GM23338 (cell line): Measurements from ENCODE around the gene DAND5. TPM values are rescaled to one million over a fixed set of nuclear protein-coding genes. Genes with fewer than 3 reads are reported as not detected.

ENCODE experiments used
- ATAC-seq: fragments of 200-7000 bp; cut with Tn5 transposase; 3 replicates; pipeline ENCODE4 v1.9.1; 2020
- DNase-seq: peaks from one replicate; pipeline ENCODE4 v3.0.0-alpha.2; 2015; ENCODE audit warnings: low spot score
- H2AFZ ChIP-seq: fragments of 200-600 bp; sonication (generic); 2 replicates; pipeline ENCODE4 v1.8.0; 2016; ENCODE audit warnings: antibody characterized with exemption, mild to moderate bottlenecking, moderate library complexity
- H3F3A ChIP-seq: fragments of 200-600 bp; sonication (generic); replicated peaks from 2 replicates; pipeline ENCODE4 v1.8.0; 2017; ENCODE audit warnings: antibody characterized with exemption, mixed run types, low read depth
- H3K27ac ChIP-seq: fragments of 200-600 bp; sonication (generic); 2 replicates; pipeline ENCODE4 v1.6.1; 2016; ENCODE audit warnings: low read depth
- H3K27me3 ChIP-seq: fragments of 200-600 bp; sonication (generic); 2 replicates; pipeline ENCODE4 v1.8.0; 2016; ENCODE audit warnings: mild to moderate bottlenecking, mixed run types, moderate library complexity; ENCODE audit not compliant: insufficient read depth
- H3K36me3 ChIP-seq: fragments of 200-600 bp; sonication (generic); 2 replicates; pipeline ENCODE4 v1.8.0; 2016; ENCODE audit warnings: mild to moderate bottlenecking; ENCODE audit not compliant: insufficient read depth
- H3K4me1 ChIP-seq: fragments of 200-600 bp; sonication (generic); 2 replicates; pipeline ENCODE4 v1.8.0; 2016; ENCODE audit warnings: mild to moderate bottlenecking, moderate library complexity; ENCODE audit not compliant: insufficient read depth
- H3K4me2 ChIP-seq: fragments of 200-600 bp; sonication (generic); 2 replicates; pipeline ENCODE4 v1.7.1; 2017; ENCODE audit warnings: mixed run types
- H3K4me3 ChIP-seq: fragments of 200-600 bp; sonication (generic); 2 replicates; pipeline ENCODE4 v1.6.1; 2016; ENCODE audit warnings: mixed run types
- H3K79me2 ChIP-seq: fragments of 200-600 bp; sonication (generic); replicated peaks from 2 replicates; pipeline ENCODE4 v1.8.0; 2017; ENCODE audit warnings: mild to moderate bottlenecking; ENCODE audit not compliant: insufficient read depth
- H3K9me2 ChIP-seq: fragments of 200-600 bp; sonication (generic); 2 replicates; pipeline ENCODE4 v1.8.0; 2017; ENCODE audit not compliant: insufficient read depth
- H4K20me1 ChIP-seq: fragments of 200-600 bp; sonication (generic); replicated peaks from 2 replicates; pipeline ENCODE4 v1.8.0; 2017; ENCODE audit warnings: mild to moderate bottlenecking; ENCODE audit not compliant: insufficient read depth
- H3K27ac Mint-ChIP-seq: 2 replicates; pipeline ENCODE4 v1.8.0; 2020; ENCODE audit warnings: inconsistent platforms, mild to moderate bottlenecking, moderate library complexity, mixed read lengths
- H3K27me3 Mint-ChIP-seq: 3 replicates; pipeline ENCODE4 v1.8.0; 2022; ENCODE audit warnings: low read depth, mild to moderate bottlenecking, moderate library complexity, mixed read lengths, inconsistent platforms; ENCODE audit not compliant: insufficient read depth, poor library complexity
- H3K36me3 Mint-ChIP-seq: 3 replicates; pipeline ENCODE4 v1.8.0; 2021; ENCODE audit warnings: low read depth, mild to moderate bottlenecking, inconsistent platforms, moderate library complexity, mixed read lengths
- H3K4me1 Mint-ChIP-seq: 3 replicates; pipeline ENCODE4 v1.8.0; 2020; ENCODE audit warnings: mild to moderate bottlenecking, inconsistent platforms, mixed read lengths
- H3K4me3 Mint-ChIP-seq: 3 replicates; pipeline ENCODE4 v1.8.0; 2021; ENCODE audit warnings: moderate library complexity, mild to moderate bottlenecking, inconsistent platforms, mixed read lengths
- H3K9me3 Mint-ChIP-seq: 3 replicates; pipeline ENCODE4 v1.8.0; 2020; ENCODE audit warnings: moderate library complexity, mild to moderate bottlenecking, inconsistent platforms, mixed read lengths
- CREB1 ChIP-seq: fragments of 250-450 bp; sonication (Bioruptor Pico); IDR thresholded peaks from 2 replicates; pipeline ENCODE4 v1.5.0; 2020; ENCODE audit warnings: low read depth, mild to moderate bottlenecking, moderate library complexity
- CTCF ChIP-seq, 2 experiments: fragments of 200-600 bp in 1 of 2; sonication (generic) in 1 of 2; conservative IDR thresholded peaks; 2 replicates each; pipeline versions ENCODE4 v1.5.1 to v1.6.1; 2016 to 2017; ENCODE audit warnings: antibody characterized with exemption in 2 of 2, low read depth in 2 of 2, mild to moderate bottlenecking in 2 of 2, moderate library complexity in 1 of 2
- EZH2 ChIP-seq: fragments of 200-600 bp; sonication (generic); IDR thresholded peaks from one replicate; pipeline ENCODE4 v1.8.0; 2017; ENCODE audit warnings: antibody characterized with exemption, mild to moderate bottlenecking, low read depth; ENCODE audit not compliant: unreplicated experiment
- EZH2phosphoT487 ChIP-seq: fragments of 200-600 bp; sonication (generic); IDR thresholded peaks from one replicate; pipeline ENCODE4 v1.8.1; 2018; ENCODE audit warnings: antibody characterized with exemption; ENCODE audit not compliant: unreplicated experiment
- JUNB ChIP-seq: IDR thresholded peaks from one replicate; pipeline ENCODE4 v1.6.1; 2016; ENCODE audit warnings: antibody characterized with exemption; ENCODE audit not compliant: unreplicated experiment
- NANOG ChIP-seq: IDR thresholded peaks from 2 replicates; pipeline ENCODE4 v1.6.1; 2016; ENCODE audit warnings: antibody characterized with exemption, borderline replicate concordance
- POLR2AphosphoS5 ChIP-seq: IDR thresholded peaks from 2 replicates; pipeline ENCODE4 v1.6.1; 2016; ENCODE audit warnings: antibody characterized with exemption, low read depth
- STAT1 ChIP-seq: IDR thresholded peaks from one replicate; pipeline ENCODE4 v1.6.1; 2016; ENCODE audit warnings: antibody characterized with exemption; ENCODE audit not compliant: unreplicated experiment
- ZNF114 ChIP-seq: fragments of 250-450 bp; sonication (Bioruptor Pico); IDR thresholded peaks from 2 replicates; pipeline ENCODE4 v1.5.0; 2020; ENCODE audit warnings: mild to moderate bottlenecking, moderate library complexity
- ZNF331 ChIP-seq: fragments of 250-450 bp; sonication (Bioruptor Pico); IDR thresholded peaks from 2 replicates; pipeline ENCODE4 v1.5.0; 2020; ENCODE audit warnings: low read depth, mild to moderate bottlenecking, moderate library complexity
- polyA plus RNA-seq: library from polyadenylated mRNA; unstranded; fragments of >200 nt; fragmentation: Nextera tagmentation; extraction: Ambion mirVana; gene quantifications from 2 replicates; pipeline ENCODE4 v1.2.1, GENCODE V29; 2016
- total RNA-seq: library from RNA; depleted of rRNA; stranded (reverse); fragments of >200 nt; shearing (Covaris generic); gene quantifications from 2 replicates; pipeline ENCODE4 v1.2.3, GENCODE V29; 2014
- TF ChIP-seq, protein P1 (sequence below): IDR thresholded peaks from one replicate; pipeline ENCODE4 v1.6.1; 2018; ENCODE audit warnings: antibody characterized with exemption; ENCODE audit not compliant: unreplicated experiment
- TF ChIP-seq, protein P2 (sequence below): IDR thresholded peaks from 2 replicates; pipeline ENCODE4 v1.6.1; 2016; ENCODE audit warnings: antibody characterized with exemption
- TF ChIP-seq, protein P3 (sequence below): fragments of 250-450 bp; sonication (Bioruptor Pico); IDR thresholded peaks from 2 replicates; pipeline ENCODE4 v1.5.0; 2020; ENCODE audit warnings: mild to moderate bottlenecking, moderate library complexity

DAND5 gene
- total and polyA plus RNA-seq, 2 experiments from 2014 or later = 0.18 to 0.28 TPM

- Mint-ChIP-seq H3K27ac (no peak overlapping the region), H3K4me1 (peaks cover 2% of the 10 kb centered on the region; the same call in 1 of the 3 replicates), H3K27me3 (peaks cover 68% of the 10 kb centered on the region), H3K4me3 (no peak overlapping the region), H3K9me3 (no peaks in the 10 kb centered on the region), H3K36me3 (no peaks in the 10 kb centered on the region; the same call in 2 of the 3 replicates)
- Histone ChIP-seq H3K27ac (no peak overlapping the region), H4K20me1 (no peaks in the 10 kb centered on the region; the same call in 1 of the 2 replicates), H3K9me2 (no peaks in the 10 kb centered on the region), H3F3A (no peaks in the 10 kb centered on the region), H3K27me3 (peaks cover 86% of the 10 kb centered on the region), H2AFZ (no peak overlapping the region), H3K4me3 (no peak overlapping the region), H3K36me3 (no peaks in the 10 kb centered on the region), H3K4me2 (no peak overlapping the region), H3K79me2 (no peaks in the 10 kb centered on the region), H3K4me1 (no peaks in the 10 kb centered on the region)
- DNase-seq = no peak
- ATAC-seq = no peak
- no peak for TF ChIP-seq POLR2AphosphoS5
- no peak for TF ChIP-seq EZH2phosphoT487
- TF ChIP-seq, protein P1, sequence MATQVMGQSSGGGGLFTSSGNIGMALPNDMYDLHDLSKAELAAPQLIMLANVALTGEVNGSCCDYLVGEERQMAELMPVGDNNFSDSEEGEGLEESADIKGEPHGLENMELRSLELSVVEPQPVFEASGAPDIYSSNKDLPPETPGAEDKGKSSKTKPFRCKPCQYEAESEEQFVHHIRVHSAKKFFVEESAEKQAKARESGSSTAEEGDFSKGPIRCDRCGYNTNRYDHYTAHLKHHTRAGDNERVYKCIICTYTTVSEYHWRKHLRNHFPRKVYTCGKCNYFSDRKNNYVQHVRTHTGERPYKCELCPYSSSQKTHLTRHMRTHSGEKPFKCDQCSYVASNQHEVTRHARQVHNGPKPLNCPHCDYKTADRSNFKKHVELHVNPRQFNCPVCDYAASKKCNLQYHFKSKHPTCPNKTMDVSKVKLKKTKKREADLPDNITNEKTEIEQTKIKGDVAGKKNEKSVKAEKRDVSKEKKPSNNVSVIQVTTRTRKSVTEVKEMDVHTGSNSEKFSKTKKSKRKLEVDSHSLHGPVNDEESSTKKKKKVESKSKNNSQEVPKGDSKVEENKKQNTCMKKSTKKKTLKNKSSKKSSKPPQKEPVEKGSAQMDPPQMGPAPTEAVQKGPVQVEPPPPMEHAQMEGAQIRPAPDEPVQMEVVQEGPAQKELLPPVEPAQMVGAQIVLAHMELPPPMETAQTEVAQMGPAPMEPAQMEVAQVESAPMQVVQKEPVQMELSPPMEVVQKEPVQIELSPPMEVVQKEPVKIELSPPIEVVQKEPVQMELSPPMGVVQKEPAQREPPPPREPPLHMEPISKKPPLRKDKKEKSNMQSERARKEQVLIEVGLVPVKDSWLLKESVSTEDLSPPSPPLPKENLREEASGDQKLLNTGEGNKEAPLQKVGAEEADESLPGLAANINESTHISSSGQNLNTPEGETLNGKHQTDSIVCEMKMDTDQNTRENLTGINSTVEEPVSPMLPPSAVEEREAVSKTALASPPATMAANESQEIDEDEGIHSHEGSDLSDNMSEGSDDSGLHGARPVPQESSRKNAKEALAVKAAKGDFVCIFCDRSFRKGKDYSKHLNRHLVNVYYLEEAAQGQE = no peak
- TF ChIP-seq CTCF (conservative IDR thresholded peaks at IDR 0.05; ENCODE audit: low read depth in 2 of 2) = no peak
- TF ChIP-seq ZNF114 (CRISPR knock-in tag) = no peak
- TF ChIP-seq, protein P2, sequence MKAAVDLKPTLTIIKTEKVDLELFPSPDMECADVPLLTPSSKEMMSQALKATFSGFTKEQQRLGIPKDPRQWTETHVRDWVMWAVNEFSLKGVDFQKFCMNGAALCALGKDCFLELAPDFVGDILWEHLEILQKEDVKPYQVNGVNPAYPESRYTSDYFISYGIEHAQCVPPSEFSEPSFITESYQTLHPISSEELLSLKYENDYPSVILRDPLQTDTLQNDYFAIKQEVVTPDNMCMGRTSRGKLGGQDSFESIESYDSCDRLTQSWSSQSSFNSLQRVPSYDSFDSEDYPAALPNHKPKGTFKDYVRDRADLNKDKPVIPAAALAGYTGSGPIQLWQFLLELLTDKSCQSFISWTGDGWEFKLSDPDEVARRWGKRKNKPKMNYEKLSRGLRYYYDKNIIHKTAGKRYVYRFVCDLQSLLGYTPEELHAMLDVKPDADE = no peak
- TF ChIP-seq, protein P3, sequence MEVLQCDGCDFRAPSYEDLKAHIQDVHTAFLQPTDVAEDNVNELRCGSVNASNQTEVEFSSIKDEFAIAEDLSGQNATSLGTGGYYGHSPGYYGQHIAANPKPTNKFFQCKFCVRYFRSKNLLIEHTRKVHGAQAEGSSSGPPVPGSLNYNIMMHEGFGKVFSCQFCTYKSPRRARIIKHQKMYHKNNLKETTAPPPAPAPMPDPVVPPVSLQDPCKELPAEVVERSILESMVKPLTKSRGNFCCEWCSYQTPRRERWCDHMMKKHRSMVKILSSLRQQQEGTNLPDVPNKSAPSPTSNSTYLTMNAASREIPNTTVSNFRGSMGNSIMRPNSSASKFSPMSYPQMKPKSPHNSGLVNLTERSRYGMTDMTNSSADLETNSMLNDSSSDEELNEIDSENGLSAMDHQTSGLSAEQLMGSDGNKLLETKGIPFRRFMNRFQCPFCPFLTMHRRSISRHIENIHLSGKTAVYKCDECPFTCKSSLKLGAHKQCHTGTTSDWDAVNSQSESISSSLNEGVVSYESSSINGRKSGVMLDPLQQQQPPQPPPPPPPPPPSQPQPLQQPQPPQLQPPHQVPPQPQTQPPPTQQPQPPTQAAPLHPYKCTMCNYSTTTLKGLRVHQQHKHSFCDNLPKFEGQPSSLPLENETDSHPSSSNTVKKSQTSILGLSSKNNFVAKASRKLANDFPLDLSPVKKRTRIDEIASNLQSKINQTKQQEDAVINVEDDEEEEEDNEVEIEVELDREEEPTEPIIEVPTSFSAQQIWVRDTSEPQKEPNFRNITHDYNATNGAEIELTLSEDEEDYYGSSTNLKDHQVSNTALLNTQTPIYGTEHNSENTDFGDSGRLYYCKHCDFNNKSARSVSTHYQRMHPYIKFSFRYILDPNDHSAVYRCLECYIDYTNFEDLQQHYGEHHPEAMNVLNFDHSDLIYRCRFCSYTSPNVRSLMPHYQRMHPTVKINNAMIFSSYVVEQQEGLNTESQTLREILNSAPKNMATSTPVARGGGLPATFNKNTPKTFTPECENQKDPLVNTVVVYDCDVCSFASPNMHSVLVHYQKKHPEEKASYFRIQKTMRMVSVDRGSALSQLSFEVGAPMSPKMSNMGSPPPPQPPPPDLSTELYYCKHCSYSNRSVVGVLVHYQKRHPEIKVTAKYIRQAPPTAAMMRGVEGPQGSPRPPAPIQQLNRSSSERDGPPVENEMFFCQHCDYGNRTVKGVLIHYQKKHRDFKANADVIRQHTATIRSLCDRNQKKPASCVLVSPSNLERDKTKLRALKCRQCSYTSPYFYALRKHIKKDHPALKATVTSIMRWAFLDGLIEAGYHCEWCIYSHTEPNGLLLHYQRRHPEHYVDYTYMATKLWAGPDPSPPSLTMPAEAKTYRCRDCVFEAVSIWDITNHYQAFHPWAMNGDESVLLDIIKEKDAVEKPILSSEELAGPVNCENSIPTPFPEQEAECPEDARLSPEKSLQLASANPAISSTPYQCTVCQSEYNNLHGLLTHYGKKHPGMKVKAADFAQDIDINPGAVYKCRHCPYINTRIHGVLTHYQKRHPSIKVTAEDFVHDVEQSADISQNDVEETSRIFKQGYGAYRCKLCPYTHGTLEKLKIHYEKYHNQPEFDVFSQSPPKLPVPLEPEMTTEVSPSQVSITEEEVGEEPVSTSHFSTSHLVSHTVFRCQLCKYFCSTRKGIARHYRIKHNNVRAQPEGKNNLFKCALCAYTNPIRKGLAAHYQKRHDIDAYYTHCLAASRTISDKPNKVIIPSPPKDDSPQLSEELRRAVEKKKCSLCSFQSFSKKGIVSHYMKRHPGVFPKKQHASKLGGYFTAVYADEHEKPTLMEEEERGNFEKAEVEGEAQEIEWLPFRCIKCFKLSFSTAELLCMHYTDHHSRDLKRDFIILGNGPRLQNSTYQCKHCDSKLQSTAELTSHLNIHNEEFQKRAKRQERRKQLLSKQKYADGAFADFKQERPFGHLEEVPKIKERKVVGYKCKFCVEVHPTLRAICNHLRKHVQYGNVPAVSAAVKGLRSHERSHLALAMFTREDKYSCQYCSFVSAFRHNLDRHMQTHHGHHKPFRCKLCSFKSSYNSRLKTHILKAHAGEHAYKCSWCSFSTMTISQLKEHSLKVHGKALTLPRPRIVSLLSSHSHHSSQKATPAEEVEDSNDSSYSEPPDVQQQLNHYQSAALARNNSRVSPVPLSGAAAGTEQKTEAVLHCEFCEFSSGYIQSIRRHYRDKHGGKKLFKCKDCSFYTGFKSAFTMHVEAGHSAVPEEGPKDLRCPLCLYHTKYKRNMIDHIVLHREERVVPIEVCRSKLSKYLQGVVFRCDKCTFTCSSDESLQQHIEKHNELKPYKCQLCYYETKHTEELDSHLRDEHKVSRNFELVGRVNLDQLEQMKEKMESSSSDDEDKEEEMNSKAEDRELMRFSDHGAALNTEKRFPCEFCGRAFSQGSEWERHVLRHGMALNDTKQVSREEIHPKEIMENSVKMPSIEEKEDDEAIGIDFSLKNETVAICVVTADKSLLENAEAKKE (CRISPR knock-in tag) = no peak
- TF ChIP-seq JUNB = no peak
- no peak for TF ChIP-seq ZNF331 (CRISPR knock-in tag)
- TF ChIP-seq NANOG = no peak
- TF ChIP-seq STAT1 = no peak
- TF ChIP-seq EZH2 = no peak
- TF ChIP-seq CREB1 (CRISPR knock-in tag) = no peak
Measured at GRCh38 chr19:13004273-13004672, 34.9 kb downstream of the DAND5 start.
